Measurements from ENCODE around the gene CAMKK1.

DNA sequence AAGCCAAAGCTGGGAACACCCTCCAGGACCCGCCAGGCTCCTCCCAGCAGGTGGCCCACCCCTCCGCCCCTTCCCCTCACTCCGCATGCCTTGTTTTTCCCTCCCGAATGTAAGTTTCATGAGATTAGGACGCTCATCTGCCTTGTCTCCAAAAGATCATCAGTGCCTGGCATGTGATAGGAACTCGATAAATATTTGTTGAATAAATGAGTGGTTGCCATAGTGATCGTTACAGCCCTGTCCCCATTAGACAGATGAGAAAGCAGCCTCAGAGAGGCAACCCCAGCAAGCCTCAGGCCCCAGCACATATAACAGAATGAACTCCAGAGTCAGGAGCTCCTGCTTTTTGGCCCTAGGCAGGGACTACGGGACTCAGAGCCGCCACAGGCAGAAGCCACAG is 5.0 kb downstream of the CAMKK1 start:
- TF ChIP-seq, protein P1, sequence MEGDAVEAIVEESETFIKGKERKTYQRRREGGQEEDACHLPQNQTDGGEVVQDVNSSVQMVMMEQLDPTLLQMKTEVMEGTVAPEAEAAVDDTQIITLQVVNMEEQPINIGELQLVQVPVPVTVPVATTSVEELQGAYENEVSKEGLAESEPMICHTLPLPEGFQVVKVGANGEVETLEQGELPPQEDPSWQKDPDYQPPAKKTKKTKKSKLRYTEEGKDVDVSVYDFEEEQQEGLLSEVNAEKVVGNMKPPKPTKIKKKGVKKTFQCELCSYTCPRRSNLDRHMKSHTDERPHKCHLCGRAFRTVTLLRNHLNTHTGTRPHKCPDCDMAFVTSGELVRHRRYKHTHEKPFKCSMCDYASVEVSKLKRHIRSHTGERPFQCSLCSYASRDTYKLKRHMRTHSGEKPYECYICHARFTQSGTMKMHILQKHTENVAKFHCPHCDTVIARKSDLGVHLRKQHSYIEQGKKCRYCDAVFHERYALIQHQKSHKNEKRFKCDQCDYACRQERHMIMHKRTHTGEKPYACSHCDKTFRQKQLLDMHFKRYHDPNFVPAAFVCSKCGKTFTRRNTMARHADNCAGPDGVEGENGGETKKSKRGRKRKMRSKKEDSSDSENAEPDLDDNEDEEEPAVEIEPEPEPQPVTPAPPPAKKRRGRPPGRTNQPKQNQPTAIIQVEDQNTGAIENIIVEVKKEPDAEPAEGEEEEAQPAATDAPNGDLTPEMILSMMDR (IDR thresholded peaks at IDR 0.05): no peak
- no peak for TF ChIP-seq POLR2A (IDR thresholded peaks at IDR 0.05)
- no peak for TF ChIP-seq EP300 (IDR thresholded peaks at IDR 0.05)

All from ovary (tissue), 3 donors.